GM18873 (cell line): ENCODE measurements around the gene ADAMTS17.
"Not testable (repeated sequence)": the region's sequence is repeated elsewhere in the genome, so short reads cannot be mapped to it uniquely, and the experiment has no call there.

Source experiments
- ATAC-seq: cut with Tn5 transposase; IDR thresholded peaks from one replicate; pipeline ENCODE4 v1.9.1; 2021; ENCODE audit warnings: mild to moderate bottlenecking, moderate library complexity, moderate number of reproducible peaks; ENCODE audit not compliant: unreplicated experiment, low FRiP score

ADAMTS17 gene

GRCh38 chr15:100341239-100341749 lies 481 bp downstream of the ADAMTS17 start:
- no peak for ATAC-seq

- ATAC-seq, result no peak
Observed at GRCh38 chr15:100340721-100341238, 995 bp downstream of the ADAMTS17 start.

- no peak for ATAC-seq
Observed at GRCh38 chr15:100339999-100340398, 1.8 kb downstream of the ADAMTS17 start.

- ATAC-seq, result not testable (repeated sequence)
Observed at GRCh38 chr15:100339451-100339850, 2.3 kb downstream of the ADAMTS17 start.

GRCh38 chr15:100338971-100339444 lies 2.8 kb downstream of the ADAMTS17 start:
- ATAC-seq, result no peak

GRCh38 chr15:100338247-100338646 lies 3.5 kb downstream of the ADAMTS17 start:
- ATAC-seq, result no peak

- no peak for ATAC-seq
Observed at GRCh38 chr15:100337096-100338044, 4.4 kb downstream of the ADAMTS17 start.

- no peak for ATAC-seq
Observed at GRCh38 chr15:100336061-100336460, 5.7 kb downstream of the ADAMTS17 start.

GRCh38 chr15:100335335-100335999 lies 6.3 kb downstream of the ADAMTS17 start:
- no peak for ATAC-seq

- ATAC-seq, result no peak
Observed at GRCh38 chr15:100334905-100335304, 6.9 kb downstream of the ADAMTS17 start.

- no peak for ATAC-seq
Observed at GRCh38 chr15:100334456-100334855, 7.3 kb downstream of the ADAMTS17 start.

- ATAC-seq, result no peak
Observed at GRCh38 chr15:100334015-100334414, 7.8 kb downstream of the ADAMTS17 start.

- ATAC-seq, result no peak
Observed at GRCh38 chr15:100333236-100333635, 8.5 kb downstream of the ADAMTS17 start.

GRCh38 chr15:100332721-100333120 lies 9.1 kb downstream of the ADAMTS17 start:
- no peak for ATAC-seq

- ATAC-seq, result no peak
Observed at GRCh38 chr15:100332231-100332630, 9.5 kb downstream of the ADAMTS17 start.

- ATAC-seq, result no peak
Observed at GRCh38 chr15:100330629-100331215, 11.1 kb downstream of the ADAMTS17 start.

- no peak for ATAC-seq
Observed at GRCh38 chr15:100330221-100330620, 11.6 kb downstream of the ADAMTS17 start.

- ATAC-seq, result no peak
Observed at GRCh38 chr15:100328796-100329195, 13.0 kb downstream of the ADAMTS17 start.

GRCh38 chr15:100318880-100319279 lies 22.9 kb downstream of the ADAMTS17 start:
- no peak for ATAC-seq

- ATAC-seq, result no peak
Observed at GRCh38 chr15:100314809-100315400, 26.9 kb downstream of the ADAMTS17 start.
